T-helper 9 cell (primary cell): ENCODE measurements around the gene FPR3.

ENCODE experiments used
- DNase-seq: peaks from one replicate; pipeline ENCODE4 v3.0.0-alpha.2; 2020

The FPR3 gene

GRCh38 chr19:51807925-51808324, 13.0 kb downstream of the FPR3 start:
- DNase-seq: no peak

GRCh38 chr19:51808333-51808986, 13.5 kb downstream of the FPR3 start:
- no peak for DNase-seq

GRCh38 chr19:51809787-51810186, 14.8 kb downstream of the FPR3 start:
- no peak for DNase-seq

DNA sequence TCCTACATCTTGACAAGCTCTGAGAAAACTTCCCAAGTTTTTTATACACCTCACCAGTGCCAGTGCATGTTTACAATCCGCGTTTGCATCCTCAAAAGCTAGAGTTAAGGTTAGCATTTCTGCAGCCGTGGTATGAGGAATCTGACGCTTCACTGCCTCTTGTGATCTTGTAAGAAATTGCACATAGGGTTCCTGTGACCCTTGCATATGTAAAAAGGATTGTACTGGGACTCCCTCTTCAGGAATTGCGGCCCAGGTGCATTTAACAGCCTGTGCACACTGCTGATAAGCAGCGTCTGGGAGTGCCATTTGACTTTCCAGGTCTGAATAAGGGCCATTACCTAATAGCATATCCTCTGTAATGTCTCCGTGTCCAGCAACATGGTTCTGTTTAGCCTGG, 15.3 kb downstream of the FPR3 start:
- DNase-seq: no peak

DNA sequence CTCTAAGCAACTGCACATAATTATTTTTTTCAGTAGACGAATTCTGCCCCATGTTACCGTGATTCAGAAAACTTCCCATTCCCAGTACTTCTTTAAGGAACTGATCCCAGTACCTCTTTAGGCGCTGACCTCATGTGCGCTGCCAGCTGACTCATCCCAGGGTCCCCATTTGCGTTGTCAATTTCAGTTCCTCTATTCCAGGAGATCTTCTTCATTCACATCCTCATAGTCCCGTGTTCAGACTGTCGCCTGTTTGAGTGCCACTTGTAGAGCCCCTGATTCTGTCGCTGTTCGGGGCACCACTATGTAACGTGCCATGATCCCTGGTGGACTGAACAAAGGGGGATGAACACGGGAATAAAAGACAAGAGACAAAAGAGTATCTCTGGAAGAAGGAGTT, 16.4 kb downstream of the FPR3 start:
- DNase-seq: no peak

- no peak for DNase-seq
Measured at GRCh38 chr19:51815043-51815442, 20.1 kb downstream of the FPR3 start.

DNA sequence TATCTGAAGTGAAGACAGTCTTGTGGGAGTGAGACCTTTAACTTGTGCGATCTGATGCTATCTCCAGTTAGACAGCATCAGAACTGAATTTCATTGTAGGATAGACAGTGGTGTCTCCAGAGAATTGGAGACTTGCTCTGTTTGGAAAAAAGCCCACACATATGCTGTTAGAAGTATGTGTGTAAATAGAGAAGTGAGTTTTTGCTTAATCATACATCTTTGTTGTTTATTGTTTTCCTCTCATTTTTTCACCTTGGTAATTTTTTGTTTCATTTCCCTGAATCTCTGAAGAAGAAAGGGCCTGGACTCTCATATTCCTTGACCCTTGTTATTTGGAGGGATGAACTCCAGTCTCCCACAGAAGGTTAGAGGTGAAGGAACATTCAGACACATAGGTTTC, 21.8 kb downstream of the FPR3 start:
- DNase-seq: no peak

DNA sequence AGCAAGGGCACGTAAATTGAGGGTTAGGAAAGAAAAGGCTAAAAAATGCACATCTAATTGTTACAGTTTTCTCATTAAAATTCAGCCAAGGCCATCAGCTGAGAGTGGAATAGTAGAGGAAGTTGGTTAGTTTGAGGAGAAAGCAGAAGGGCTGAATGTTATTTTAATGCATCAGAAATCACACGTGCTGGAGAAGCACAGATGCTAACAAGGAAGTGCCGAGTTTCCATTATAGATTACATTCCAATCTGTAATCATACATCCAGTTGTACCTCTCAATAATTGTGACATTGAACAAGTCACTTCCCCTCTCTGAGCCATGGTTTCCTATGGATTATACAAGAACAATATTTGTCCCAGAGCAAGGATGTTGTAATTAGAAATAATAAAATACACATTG, 25.1 kb downstream of the FPR3 start:
- DNase-seq: no peak

DNA sequence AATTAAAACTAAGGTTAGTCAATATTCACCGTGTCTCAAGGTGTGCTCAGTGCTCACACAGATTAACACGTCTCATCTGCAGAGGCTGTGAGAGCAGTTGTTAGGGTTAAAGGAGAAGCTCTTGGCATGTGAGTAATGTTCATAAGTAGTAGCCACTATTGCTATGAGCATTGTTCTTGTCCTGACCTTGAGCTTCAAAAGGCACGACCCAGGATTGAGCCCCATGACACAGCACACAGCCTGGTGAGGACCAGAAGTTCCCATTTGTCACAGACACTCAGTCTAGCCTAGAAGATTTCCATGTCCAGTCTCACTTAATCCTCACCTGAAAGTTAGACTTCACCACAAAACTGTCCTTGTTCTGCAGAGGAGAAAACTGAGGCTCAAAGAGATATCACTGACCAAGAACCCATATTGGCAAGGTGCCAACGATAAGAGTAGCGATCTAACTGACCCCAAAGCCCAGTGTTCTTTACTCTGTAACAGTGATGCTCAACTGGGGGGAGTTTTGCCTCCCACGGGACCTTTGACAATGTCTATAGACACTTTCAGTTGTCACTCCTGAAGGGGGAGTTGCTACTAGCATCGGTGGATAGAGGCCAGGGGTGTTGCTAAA, 26.0 kb downstream of the FPR3 start:
- DNase-seq: no peak

DNA sequence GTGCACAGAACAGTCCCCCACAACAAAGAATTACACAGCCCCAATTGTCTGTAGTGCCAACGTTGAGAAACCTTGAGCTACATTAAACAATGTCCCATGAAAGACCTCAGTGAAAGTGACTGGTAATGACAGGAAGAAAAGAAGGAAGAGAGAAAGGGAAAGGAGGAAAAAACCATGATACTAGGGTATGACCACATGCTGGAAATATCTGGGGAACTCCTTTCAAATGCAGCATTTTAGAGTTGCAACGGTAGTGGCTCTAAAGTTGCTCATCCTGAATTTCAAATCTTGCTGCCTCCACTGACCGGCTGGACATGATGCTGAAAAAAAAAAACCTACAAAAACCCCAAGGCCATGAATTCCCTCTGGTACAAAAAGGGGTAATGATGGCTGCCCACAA, 26.5 kb downstream of the FPR3 start:
- no peak for DNase-seq

GRCh38 chr19:51821921-51822320, 27.0 kb downstream of the FPR3 start:
- DNase-seq: no peak

DNA sequence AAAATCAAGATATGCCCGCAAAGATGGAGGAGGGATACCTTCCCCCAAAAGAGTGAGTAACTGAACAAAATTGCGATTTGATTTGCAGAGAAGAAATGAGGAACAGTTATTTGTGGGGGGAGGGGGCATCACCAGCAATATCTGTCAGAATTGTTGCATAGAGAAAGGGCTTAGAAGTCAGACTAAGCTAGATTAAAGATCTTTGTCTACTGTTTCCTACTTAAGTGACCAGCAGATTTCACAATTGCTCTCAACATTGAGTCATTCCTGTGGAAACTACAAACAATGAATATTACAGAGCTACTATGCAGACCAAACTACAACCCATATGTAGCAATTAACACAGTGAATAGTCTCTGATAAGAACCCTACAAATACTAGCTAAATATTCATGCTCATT, 27.4 kb downstream of the FPR3 start:
- no peak for DNase-seq

GRCh38 chr19:51822946-51823345, 28.0 kb downstream of the FPR3 start:
- no peak for DNase-seq

DNA sequence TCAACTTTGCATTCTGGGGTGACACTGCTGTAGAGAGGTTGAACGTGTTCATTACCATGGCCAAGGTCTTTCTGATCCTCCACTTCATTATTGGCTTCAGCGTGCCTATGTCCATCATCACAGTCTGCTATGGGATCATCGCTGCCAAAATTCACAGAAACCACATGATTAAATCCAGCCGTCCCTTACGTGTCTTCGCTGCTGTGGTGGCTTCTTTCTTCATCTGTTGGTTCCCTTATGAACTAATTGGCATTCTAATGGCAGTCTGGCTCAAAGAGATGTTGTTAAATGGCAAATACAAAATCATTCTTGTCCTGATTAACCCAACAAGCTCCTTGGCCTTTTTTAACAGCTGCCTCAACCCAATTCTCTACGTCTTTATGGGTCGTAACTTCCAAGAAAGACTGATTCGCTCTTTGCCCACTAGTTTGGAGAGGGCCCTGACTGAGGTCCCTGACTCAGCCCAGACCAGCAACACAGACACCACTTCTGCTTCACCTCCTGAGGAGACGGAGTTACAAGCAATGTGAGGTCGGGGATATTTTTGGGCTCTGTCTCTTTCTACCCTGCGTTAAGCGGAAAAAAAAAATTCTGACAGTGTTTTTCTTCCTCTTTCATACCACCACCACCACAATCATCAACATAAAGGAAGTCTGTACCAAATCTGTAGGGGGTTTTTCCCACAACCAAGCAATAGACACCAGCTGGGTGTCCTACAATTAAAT, 29.5 kb downstream of the FPR3 start:
- DNase-seq: no peak

DNA sequence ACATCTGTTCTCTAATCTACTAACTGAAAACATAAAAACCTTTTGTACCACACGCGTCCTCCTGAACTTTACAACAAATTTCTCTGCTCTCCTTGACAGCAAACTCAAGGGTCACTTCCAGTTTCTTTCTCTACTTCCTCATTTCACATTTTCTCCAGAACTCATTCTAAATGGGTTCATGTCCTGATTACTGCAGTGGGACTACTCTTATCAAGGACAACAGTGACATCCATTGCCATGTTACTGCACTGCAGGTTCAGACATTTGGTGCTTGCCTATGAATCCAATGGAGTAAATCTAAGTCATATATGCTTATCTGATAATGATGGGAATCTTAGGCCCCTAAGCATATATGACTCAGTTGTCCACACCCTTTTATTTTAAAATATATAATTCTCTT, 35.3 kb downstream of the FPR3 start:
- DNase-seq: no peak

DNA sequence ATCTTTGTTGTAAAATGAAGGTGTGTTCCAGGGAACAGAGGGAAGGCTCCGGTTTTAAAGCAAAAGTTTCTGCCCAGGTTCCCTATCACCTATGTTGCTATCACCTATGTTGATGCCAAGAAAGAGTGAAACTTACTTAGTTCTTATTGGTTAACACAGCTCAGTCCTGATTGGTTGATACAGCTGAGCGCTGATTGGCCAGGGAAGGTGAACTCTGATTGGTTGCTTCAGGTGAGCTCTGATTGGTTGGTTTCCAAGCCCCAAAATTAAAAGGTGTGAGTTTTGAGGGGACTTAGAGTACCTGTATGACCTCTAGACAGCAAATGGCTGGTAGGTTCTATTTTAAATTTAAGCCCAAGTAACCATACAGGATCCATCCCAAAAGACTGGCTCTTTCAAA, 42.2 kb downstream of the FPR3 start:
- no peak for DNase-seq

DNA sequence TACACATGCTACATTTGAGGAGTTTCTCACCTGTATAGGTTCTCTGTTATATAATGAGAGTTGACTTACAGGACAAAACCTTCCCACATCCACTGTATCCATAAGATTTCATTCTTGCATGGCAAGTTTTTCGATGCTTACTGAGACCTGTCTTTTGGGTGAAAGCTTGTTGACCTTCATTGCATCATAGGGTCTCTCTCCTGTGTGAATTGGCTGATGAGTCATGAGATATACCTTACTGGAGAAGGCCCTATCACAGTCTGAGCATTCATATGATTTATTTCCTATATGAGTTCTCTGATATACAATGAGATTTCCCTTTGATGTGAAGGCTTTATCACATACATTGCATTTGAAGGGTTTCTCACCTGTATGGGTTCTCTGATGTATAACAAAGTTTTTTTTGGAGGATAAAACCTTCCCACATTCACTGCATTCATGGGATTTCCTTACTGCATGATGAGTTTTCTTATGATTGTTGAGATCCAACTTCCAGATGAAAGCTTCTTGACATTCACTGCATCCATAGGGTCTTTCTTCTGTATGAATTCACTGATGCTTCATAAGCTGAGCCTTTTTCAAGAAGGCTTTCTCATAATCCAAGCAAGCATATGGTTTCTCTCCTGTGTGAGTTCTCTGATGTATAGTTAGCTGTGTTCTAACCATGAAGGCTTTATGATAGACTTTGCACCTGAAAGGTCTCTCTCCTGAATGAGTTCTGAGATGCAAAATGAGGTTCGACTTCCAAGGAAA, 67.1 kb downstream of the FPR3 start:
- DNase-seq: no peak

DNA sequence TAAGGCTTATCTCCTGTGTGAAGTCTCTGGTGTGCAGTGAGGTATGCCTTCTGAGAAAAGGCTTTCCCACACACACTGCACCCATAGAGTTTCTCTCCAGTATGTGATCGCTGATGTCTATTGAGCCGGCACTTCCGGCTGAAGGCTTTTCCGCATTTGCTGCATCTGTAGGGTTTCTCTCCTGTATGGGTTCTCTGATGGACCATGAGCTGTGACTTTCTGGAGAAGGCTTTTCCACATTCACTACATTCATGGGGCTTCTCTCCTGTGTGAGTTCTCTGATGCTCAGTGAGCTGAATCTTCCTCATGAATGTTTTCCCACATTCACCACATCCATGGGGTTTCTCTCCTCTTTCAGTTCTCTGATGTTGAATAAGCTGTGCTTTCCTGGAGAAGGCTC, 78.1 kb downstream of the FPR3 start:
- DNase-seq: no peak
